PFSK-1 (cell line): ENCODE data around the gene CTDSPL.

Experiments
- FOXP2 ChIP-seq: optimal IDR thresholded peaks from 2 replicates; pipeline ENCODE3; 2011; ENCODE audit warnings: borderline replicate concordance, control low read depth, inconsistent platforms; ENCODE audit not compliant: insufficient read depth; ENCODE audit errors: extremely low read length, extremely low read depth
- POLR2AphosphoS5 ChIP-seq: IDR thresholded peaks from 2 replicates; pipeline ENCODE4 v1.6.1; 2012; ENCODE audit warnings: low read depth, mild to moderate bottlenecking, control low read depth, low read length, moderate library complexity
- REST ChIP-seq, 2 experiments: IDR thresholded peaks; 2 replicates each; pipeline versions ENCODE4 v1.6.1 to v1.8.0; 2011 to 2012; ENCODE audit warnings: low read depth in 2 of 2, low read length in 2 of 2, control low read depth in 1 of 2, inconsistent platforms in 1 of 2, mild to moderate bottlenecking in 1 of 2, moderate library complexity in 1 of 2; ENCODE audit not compliant: insufficient read depth in 1 of 2
- SIN3A ChIP-seq: IDR thresholded peaks from 2 replicates; pipeline ENCODE4 v1.6.1; 2012; ENCODE audit warnings: mild to moderate bottlenecking, low read length, moderate library complexity, borderline replicate concordance; ENCODE audit not compliant: insufficient read depth
- TAF1 ChIP-seq: IDR thresholded peaks from 2 replicates; pipeline ENCODE4 v1.6.1; 2012; ENCODE audit warnings: low read length, control low read depth, borderline replicate concordance; ENCODE audit not compliant: insufficient read depth

The CTDSPL gene

GRCh38 chr3:37970802-37971201 lies 109.1 kb downstream of the CTDSPL start:
- TF ChIP-seq POLR2AphosphoS5 (no peak), TAF1 (no peak), SIN3A (no peak)

- TF ChIP-seq TAF1 (no peak), FOXP2 (no peak), SIN3A (no peak)
Measured at GRCh38 chr3:37971467-37971866, 109.8 kb downstream of the CTDSPL start.

- TF ChIP-seq REST (IDR thresholded peaks at IDR 0.05; ENCODE audit: insufficient read depth in 1 of 2, low read depth in 2 of 2, low read length in 2 of 2) (no peak), POLR2AphosphoS5 (no peak), SIN3A (no peak), TAF1 (no peak), FOXP2 (no peak)
Measured at GRCh38 chr3:37973246-37974054, 111.8 kb downstream of the CTDSPL start.

GRCh38 chr3:37974121-37975083 lies 112.7 kb downstream of the CTDSPL start:
- no peak for TF ChIP-seq SIN3A
- no peak for TF ChIP-seq FOXP2
- no peak for TF ChIP-seq REST (IDR thresholded peaks at IDR 0.05; ENCODE audit: insufficient read depth in 1 of 2, low read depth in 2 of 2, low read length in 2 of 2)
- TF ChIP-seq POLR2AphosphoS5: no peak
- no peak for TF ChIP-seq TAF1

GRCh38 chr3:37979541-37980461 lies 118.1 kb downstream of the CTDSPL start:
- TF ChIP-seq TAF1 (no peak), FOXP2 (no peak), POLR2AphosphoS5 (no peak), SIN3A (no peak), REST (IDR thresholded peaks at IDR 0.05; ENCODE audit: insufficient read depth in 1 of 2, low read depth in 2 of 2, low read length in 2 of 2) (no peak)
